Left hindlimb (tissue), 1 donor: ENCODE data around the gene SYNGR4.
"Not testable (repeated sequence)": the region's sequence is repeated elsewhere in the genome, so short reads cannot be mapped to it uniquely, and the experiment has no call there.

ENCODE experiments used
- DNase-seq: peaks from one replicate; pipeline ENCODE4 v3.0.0-alpha.2; 2018

The SYNGR4 gene

GRCh38 chr19:48363810-48364597 is at the start of gene SYNGR4, which contains the start of gene TMEM143:
SYNGR4 (plus strand) TSS chr19:48364367; CDS start chr19:48365843, 1,476 bp downstream.
TMEM143 (minus strand) TSS chr19:48363940; CDS start chr19:48363920, 20 bp downstream.
- DNase-seq, result peak; percentile 100

GRCh38 chr19:48315712-48316111 is 48.5 kb upstream of the SYNGR4 start:
- DNase-seq, result no peak

- not testable (repeated sequence) for DNase-seq
Measured at GRCh38 chr19:48317708-48317960, 46.5 kb upstream of the SYNGR4 start.

GRCh38 chr19:48318286-48318987 is 45.7 kb upstream of the SYNGR4 start:
- DNase-seq, result no peak

- DNase-seq, result peak; percentile 86
Measured at GRCh38 chr19:48319647-48320541, 44.3 kb upstream of the SYNGR4 start.

- peak; percentile 96 for DNase-seq
Measured at GRCh38 chr19:48321372-48321621, 42.9 kb upstream of the SYNGR4 start.

- peak; percentile 99 for DNase-seq
Measured at GRCh38 chr19:48321622-48322591, 42.3 kb upstream of the SYNGR4 start.

- DNase-seq, result peak; percentile 96
Measured at GRCh38 chr19:48325265-48325910, 38.8 kb upstream of the SYNGR4 start, which contains the start of gene EMP3. EMP3 (plus strand) TSS chr19:48325552; CDS start chr19:48326845, 1,293 bp downstream.

- DNase-seq, result no peak
Measured at GRCh38 chr19:48329167-48329891, 34.8 kb upstream of the SYNGR4 start.

- DNase-seq, result peak; percentile 77
Measured at GRCh38 chr19:48330012-48330681, 34.0 kb upstream of the SYNGR4 start.

- no peak for DNase-seq
Measured at GRCh38 chr19:48332351-48332661, 31.9 kb upstream of the SYNGR4 start.

- DNase-seq, result peak; percentile 92
Measured at GRCh38 chr19:48332662-48333466, 31.3 kb upstream of the SYNGR4 start.

GRCh38 chr19:48333467-48334384 is 30.4 kb upstream of the SYNGR4 start:
- peak; percentile 90 for DNase-seq

- no peak for DNase-seq
Measured at GRCh38 chr19:48338253-48338755, 25.9 kb upstream of the SYNGR4 start.

- DNase-seq, result no peak
Measured at GRCh38 chr19:48338802-48339503, 25.2 kb upstream of the SYNGR4 start.

GRCh38 chr19:48340995-48341394 is 23.2 kb upstream of the SYNGR4 start:
- no peak for DNase-seq
